ENCODE data around the gene EPHA3. TPM values are rescaled to one million over a fixed set of nuclear protein-coding genes. Genes with fewer than 3 reads are reported as not detected.
A peak's percentile ranks its signal among the peaks of the same experiment; 100 is the strongest.

Gene EPHA3
- total and polyA plus RNA-seq, 11 donors: 1.0 to 9.4 (median 3.5) TPM

DNA sequence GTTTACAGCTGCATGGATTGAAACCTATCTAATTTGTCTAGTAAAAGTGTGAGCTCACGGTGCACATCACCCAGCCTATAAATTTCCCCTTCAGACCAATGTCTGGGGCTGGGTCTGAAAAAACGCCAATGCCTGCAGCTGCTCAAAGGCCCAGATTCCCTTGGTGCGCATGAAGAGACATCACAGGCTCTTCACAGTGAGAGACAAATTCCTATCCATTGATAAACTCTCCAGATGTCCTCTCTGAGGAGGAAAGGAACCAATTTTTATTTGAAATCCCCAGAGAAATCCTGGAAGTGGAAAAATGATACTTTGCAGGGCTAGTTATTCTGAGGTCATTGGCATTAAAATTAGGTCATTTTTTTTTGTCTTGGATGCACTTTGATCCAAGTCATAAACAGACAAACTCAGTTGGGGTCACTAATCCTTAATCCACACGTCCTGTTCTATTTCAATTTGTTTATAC lies 360.5 kb downstream of the EPHA3 start:
- TF ChIP-seq, protein P1, sequence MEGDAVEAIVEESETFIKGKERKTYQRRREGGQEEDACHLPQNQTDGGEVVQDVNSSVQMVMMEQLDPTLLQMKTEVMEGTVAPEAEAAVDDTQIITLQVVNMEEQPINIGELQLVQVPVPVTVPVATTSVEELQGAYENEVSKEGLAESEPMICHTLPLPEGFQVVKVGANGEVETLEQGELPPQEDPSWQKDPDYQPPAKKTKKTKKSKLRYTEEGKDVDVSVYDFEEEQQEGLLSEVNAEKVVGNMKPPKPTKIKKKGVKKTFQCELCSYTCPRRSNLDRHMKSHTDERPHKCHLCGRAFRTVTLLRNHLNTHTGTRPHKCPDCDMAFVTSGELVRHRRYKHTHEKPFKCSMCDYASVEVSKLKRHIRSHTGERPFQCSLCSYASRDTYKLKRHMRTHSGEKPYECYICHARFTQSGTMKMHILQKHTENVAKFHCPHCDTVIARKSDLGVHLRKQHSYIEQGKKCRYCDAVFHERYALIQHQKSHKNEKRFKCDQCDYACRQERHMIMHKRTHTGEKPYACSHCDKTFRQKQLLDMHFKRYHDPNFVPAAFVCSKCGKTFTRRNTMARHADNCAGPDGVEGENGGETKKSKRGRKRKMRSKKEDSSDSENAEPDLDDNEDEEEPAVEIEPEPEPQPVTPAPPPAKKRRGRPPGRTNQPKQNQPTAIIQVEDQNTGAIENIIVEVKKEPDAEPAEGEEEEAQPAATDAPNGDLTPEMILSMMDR (IDR thresholded peaks at IDR 0.05): no peak
- TF ChIP-seq POLR2A (IDR thresholded peaks at IDR 0.05): no peak
- DNase-seq: peak in 3 of 5 donors; percentile 21 to 45 (median 21)
- peaks cover 0 to 15% (median 0%) of the 10 kb centered on the region in 9 donors for H3K36me3 ChIP-seq
- H3K27me3 ChIP-seq: no peaks in the 10 kb centered on the region
- WGBS, 4 donors: 21 to 48% (median 44%) methylated on average over 4 of the region's 4 CpGs
- H3K4me3 ChIP-seq: no peak overlapping the region
- H3K27ac ChIP-seq: peak overlapping the region in 2 of 12 donors; percentile 13 to 23
- no peaks in the 10 kb centered on the region for H3K9me3 ChIP-seq
- intact Hi-C loops (cut with DNase I): no loop called here
- peak in 3 of 4 donors; percentile 34 to 69 (median 53) for ATAC-seq
- peaks cover 0 to 9% (median 0%) of the 10 kb centered on the region in 12 donors for H3K4me1 ChIP-seq

DNA sequence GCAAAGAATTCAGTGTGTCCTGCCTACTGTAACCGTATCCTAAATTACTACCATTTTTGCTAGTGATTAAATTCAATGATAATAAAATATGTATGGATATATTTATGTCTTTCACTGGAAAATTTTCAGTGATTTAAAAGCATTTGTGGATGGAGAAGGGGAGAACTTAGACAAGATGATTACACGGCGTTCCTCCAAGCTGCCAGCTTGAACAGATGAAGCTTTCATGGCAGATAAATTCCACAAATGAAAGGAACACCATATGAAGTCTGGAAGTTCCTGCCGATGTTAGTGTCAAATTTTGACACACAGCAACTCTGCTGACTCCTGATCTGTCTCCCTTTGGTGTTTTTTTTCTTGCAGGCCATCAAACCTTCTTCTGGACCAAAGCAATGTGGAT lies 364.7 kb downstream of the EPHA3 start:
- H3K4me3 ChIP-seq: no peak overlapping the region
- intact Hi-C loops (cut with DNase I): no loop called here
- WGBS, 4 donors: 87 to 91% (median 88%) methylated on average over 4 of the region's 4 CpGs
- ATAC-seq (no peak), DNase-seq (no peak)
- peaks cover 0 to 21% (median 0%) of the 10 kb centered on the region in 9 donors for H3K36me3 ChIP-seq
- H3K4me1 ChIP-seq: peaks cover 0 to 9% (median 0%) of the 10 kb centered on the region in 12 donors
- H3K27ac ChIP-seq: no peak overlapping the region
- TF ChIP-seq, protein P1 (IDR thresholded peaks at IDR 0.05): no peak
- no peak for TF ChIP-seq POLR2A (IDR thresholded peaks at IDR 0.05)
- no peaks in the 10 kb centered on the region for H3K27me3 ChIP-seq
- no peaks in the 10 kb centered on the region for H3K9me3 ChIP-seq

DNA sequence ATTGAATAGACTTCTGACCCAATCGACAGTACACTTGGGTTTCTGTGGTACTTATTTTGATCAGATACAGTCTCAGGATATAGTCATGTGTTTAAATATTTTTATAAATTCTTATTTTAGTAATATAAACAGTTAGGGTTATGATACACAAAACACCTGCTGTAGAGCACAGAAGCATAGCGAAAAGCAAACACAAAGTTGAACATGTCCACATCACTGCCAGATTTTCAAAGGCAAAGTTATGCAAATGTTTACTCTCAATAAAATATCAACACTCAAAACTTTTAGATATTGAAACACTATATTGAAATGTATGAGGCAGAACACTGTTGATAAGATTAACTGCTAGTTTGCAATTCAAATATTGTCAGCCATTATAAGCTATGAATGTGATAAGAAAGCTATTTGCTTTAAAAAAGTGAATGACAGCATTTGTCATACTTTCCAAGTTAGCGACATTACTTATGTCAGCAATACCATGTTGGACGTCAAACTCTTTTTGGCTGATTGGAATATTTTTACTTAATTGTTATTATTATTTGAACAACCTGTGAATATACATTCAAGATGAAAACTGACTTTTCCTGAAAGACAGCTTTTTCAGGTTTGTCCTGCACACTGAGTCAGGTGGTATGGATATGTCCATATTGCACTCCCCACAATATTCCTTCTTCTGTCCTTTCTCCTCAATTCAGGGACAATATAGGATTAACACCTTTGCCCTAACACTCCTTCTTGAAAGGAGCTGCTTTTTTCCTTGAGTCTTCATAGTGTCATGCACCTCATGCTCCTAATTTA lies 367.1 kb downstream of the EPHA3 start:
- intact Hi-C loops (cut with DNase I): no loop called here
- WGBS, 4 donors: 63 to 84% (median 79%) methylated on average over 4 of the region's 4 CpGs

More for the DNA sequence above, 367.1 kb downstream of the EPHA3 start:
- Histone ChIP-seq H3K27me3 (no peaks in the 10 kb centered on the region), H3K4me3 (no peak overlapping the region), H3K27ac (no peak overlapping the region), H3K4me1 (no peaks in the 10 kb centered on the region), H3K9me3 (no peaks in the 10 kb centered on the region), H3K36me3 (peaks cover 0 to 21% (median 0%) of the 10 kb centered on the region in 9 donors)
- no peak for ATAC-seq
- no peak for DNase-seq
- TF ChIP-seq, protein P1 (IDR thresholded peaks at IDR 0.05): no peak
- no peak for TF ChIP-seq POLR2A (IDR thresholded peaks at IDR 0.05)
